ENCODE results near the gene SBSN.

Gene SBSN

DNA sequence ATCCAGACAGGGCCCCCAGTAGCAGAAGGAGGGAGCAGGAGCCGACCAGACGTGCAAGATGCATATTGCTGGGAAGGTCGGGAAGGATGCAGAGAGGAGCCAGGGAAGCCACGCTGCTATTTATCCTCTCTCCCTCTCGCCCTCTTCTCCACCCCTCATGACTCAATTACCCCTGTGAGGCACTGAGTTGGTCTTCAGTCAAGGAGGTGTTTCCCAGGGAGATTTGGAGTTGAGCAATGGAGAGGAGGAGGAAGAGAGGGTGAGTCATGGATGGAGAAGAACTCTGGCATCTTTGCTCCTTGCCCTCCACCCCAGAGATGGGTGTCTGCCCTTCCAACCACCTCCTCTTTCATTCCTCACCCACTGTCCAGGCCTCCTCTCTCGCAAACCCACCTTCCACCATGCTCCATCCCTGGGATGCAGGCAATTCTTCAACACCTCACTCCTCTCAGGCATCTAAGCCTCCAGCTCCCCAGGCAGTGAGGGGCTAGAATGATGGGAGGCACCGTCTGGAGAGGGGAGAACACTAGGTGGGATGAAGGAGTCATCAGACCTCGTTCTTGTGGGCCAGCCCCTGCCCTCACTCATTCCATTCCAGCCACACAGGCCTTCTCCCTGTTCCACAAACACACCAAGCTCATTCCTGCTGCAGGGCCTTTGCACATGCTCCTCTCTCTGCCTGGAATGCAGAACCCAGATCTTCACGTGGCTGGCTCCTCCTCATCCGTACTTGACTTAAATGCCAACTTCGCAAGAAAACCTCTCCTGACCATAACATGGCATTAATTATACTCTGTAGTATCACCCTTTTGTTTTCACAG is at the start of gene SBSN:
Gene SBSN (minus strand): TSS at position 94 of the 821 bp plus-strand sequence. CDS start 30 bp downstream, at position 64.
- DNase-seq (ENCODE audit: low read depth), result no peak

DNA sequence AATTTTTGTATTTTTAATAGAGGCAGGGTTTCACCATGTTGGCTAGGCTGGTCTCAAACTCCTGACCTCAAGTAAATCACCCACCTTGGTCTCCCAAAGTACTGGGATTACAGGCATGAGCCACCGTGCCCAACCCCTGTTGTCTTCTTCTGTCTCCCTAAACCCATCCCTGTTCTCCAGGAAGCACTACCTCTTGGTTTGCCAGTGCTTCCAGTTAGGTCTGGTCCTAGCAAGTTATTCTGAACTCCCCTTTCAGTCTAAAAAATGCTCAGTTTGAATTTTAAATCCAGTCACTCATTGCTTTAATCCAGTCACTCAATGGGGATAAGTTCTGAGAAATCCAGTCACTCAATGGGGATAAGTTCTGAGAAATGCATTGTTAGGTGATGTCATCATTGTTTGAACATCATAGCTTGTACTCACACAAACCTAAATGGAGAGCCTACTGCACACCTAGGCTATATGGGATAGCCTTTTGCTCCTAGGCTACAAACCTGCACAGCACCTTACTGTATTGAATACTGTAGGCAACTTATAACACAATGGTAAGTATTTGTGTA is 43.4 kb upstream of the SBSN start:
- no peak for DNase-seq (ENCODE audit: low read depth)

GRCh38 chr19:35569281-35569781 is 41.2 kb upstream of the SBSN start:
- no peak for DNase-seq (ENCODE audit: low read depth)

DNA sequence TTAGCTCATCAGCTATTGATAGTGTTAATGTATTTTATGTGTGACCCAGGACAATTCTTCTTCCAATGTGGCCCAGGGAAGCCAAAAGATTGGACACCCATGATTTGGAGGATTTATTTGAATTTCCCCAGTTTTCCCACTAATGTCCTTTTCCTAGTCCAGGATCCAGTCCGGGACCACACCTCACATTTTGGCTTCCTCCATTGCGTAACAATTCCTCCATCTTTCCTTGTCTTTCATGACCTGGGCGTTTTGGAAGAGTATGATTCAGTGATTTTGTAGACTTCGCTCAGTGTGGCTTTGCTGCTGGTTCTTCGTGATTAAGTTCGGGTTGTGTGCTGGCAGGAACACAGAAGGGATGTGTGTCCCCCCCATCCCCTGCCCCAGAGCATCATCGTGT is 38.6 kb upstream of the SBSN start:
- no peak for DNase-seq (ENCODE audit: low read depth)

- no peak for DNase-seq (ENCODE audit: low read depth)
These were observed 37.1 kb upstream of the SBSN start for GRCh38 chr19:35565016-35565856.

GRCh38 chr19:35563207-35563829 is 35.2 kb upstream of the SBSN start, which contains the start of gene ATP4A:
Gene ATP4A (minus strand): TSS chr19:35563658. CDS start chr19:35563629, 29 bp downstream.
- no peak for DNase-seq (ENCODE audit: low read depth)

- DNase-seq (ENCODE audit: low read depth), result no peak
These were observed 34.7 kb upstream of the SBSN start for GRCh38 chr19:35562776-35563175.

DNA sequence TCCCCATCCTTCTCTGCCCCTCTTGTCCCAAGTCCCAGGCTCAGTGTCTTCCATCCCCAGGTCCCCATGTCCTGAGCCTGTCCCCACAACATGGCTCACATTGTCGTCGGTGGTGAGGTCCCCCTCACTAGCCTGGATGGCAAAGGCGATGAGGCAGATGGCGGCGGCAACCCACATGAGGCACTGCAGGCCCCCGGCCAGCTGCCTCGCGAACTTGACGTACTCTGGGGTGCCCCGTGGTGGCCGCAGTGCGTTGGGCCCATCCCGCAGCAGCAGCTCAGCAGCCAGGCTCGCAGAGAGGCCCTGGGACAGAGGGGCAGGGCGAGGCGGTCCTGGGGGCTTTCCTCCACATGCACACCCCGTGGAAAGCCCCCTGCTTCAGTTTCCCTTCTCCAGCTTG is 34.2 kb upstream of the SBSN start:
- DNase-seq (ENCODE audit: low read depth), result no peak

- no peak for DNase-seq (ENCODE audit: low read depth)
These were observed 33.3 kb upstream of the SBSN start for GRCh38 chr19:35561436-35561835.

- DNase-seq (ENCODE audit: low read depth), result no peak
These were observed 32.6 kb upstream of the SBSN start for GRCh38 chr19:35560677-35561076.

- no peak for DNase-seq (ENCODE audit: low read depth)
These were observed 32.2 kb upstream of the SBSN start for GRCh38 chr19:35560271-35560670.

GRCh38 chr19:35559781-35560180 is 31.7 kb upstream of the SBSN start:
- no peak for DNase-seq (ENCODE audit: low read depth)

DNA sequence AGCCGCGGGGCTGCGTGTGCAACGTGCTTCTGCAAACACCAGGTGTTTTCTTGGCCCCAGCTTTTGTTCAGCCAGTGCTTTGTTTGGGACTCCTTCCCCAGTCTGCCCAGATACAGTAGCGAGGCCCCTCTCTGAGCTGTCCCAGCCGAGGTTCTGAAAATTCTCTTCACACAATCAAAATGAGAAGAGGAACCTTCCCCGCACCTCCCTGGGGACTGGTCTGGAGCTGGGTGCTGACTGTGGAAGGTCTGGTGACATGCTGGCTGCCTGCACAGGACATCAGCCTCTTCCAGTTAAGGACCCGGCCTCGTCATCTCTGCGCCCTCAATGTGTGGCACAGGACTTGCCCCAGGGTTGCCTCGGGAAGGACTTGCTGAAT is 31.2 kb upstream of the SBSN start:
- DNase-seq (ENCODE audit: low read depth), result no peak

GRCh38 chr19:35558400-35559280 is 30.5 kb upstream of the SBSN start:
- DNase-seq (ENCODE audit: low read depth), result no peak

DNA sequence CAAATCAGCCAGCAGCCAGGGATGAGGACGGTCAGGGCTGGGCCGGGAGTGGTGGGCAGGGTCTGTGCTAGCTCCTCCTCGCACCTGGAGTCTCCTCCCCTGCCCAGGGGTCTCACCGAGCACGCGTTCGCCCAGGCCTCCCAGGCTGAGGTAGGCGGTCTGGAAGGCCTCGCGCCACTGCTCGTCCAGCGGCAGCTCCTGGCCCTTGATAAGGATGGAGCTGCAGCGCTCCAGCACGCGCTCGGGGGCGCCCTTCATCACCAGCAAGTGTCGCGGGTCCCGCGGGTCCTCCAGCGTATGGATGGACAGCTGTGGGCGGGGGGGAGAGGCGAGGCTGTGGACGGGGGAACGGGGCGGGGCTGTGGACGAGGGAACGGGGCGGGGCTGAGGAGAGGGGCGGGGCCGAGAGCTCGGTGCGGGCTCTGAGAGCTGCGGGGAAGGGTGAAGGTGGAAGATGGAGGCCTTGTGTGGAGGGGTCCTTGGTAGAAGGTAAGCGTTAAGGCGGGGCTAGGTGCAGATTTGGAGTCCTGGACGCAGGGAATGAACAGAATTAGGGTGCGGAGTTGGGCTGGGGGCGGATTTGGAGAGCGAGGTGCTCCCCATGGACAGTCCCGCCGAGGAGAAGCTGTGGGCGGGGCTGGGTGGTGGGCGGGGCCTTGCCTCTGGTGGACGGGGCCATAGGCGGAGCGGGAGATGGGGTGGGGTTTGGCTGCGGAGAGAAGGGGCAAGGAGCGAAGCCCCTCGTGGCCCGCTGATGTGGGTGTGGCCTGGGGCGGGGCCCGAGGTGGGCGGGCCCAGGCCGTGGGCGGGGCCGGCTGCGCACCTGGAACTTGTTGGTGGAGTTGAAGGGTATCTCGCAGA is 29.7 kb upstream of the SBSN start:
- peak; percentile 26 for DNase-seq (ENCODE audit: low read depth)

DNA sequence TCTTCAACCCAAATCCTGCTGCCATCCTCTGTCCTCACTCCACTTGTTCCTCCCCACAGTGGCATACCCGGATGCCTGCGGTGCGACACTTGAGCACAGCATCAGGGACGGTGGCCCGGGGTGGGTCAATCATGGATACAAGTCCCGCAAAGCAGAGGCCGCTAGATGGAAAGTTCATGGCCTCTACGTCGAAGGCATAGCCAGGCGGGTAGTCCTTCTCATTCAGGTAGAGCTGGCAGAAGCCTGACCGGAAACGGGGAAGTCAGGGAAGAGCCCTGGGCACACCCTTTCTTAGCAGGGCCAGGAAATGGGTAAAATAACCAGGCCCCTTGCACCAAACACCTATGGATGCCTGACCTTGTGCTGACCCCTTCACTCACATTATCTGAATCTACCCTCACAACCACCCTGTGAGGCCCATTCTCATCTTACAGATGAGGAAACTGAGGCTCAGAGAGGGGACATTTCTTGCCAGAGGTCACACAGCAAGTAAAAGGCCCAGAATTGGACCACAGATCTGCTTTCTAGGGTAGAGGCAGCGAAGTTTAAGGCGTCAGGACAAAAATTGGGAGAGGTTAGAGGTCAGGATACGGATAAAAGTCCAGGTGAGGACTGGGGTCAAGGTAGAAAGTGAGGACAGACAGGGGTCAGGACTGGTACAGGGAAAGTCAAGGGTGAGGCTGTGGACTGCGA is 28.9 kb upstream of the SBSN start:
- DNase-seq (ENCODE audit: low read depth), result no peak

- no peak for DNase-seq (ENCODE audit: low read depth)
These were observed 28.0 kb upstream of the SBSN start for GRCh38 chr19:35556025-35556590.

DNA sequence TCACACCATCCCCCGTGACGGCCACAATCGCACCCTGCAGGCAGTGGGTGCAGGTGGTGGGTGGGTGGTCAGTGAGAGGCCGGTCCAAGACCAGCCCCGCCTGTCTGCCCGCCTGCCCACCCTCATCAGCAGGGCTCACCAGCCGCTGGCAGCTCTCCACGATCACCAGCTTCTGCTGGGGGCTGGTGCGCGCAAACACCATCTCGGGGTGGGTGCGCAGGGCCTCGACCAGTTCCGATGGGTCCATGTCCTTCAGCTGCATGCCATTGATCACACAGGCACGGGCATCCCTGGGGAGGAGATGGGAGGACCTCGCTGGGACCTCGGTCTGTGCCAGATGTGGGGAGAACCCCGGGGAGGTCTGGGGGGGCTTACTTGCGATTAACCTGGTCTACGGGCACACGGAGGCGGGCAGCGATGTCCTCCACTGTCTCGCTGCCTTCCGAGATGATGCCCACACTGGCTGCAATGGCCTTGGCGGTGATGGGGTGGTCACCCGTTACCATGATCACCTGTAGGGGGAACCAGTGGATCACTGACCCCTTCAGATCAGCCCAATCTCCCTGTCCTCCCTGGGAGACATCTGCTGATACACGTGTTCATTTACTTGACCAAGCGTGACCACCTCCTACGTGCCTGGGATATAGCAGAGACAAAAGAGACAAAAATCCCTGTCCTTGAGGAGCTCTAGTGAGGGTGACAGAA is 27.3 kb upstream of the SBSN start:
- DNase-seq (ENCODE audit: low read depth), result no peak

GRCh38 chr19:35554076-35554475 is 26.0 kb upstream of the SBSN start:
- DNase-seq (ENCODE audit: low read depth), result no peak
